ENCODE measurements around the gene MIP.
A peak's percentile ranks its signal among the peaks of the same experiment; 100 is the strongest.
"Not testable (repeated sequence)": the region's sequence is repeated elsewhere in the genome, so short reads cannot be mapped to it uniquely, and the experiment has no call there.

The MIP gene

DNA sequence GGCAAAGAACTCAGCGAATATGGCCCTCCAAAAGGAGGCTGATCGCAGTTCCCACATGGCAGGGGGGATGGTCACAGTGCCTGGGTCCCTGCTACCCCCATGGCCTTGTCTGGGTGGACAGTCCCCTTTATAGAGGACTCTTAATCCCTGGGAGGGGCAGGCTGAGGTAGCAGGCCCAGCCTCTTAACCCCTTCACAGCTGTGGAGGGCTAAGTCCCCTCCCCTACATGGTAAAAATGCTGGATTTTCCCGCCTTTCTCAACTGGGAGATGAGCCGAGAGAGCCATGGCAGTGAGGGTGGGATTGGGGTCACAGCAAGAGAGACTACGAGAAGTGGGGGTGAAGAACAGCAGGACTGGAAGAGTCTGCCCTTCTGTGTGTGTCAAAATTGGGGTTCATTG is at the start of gene MIP:
Gene MIP, minus strand, starts transcription at position 101 of the 400 bp plus-strand sequence. Its CDS starts 44 bp downstream, at position 57.
- DNase-seq (ENCODE audit: low read depth): no peak

DNA sequence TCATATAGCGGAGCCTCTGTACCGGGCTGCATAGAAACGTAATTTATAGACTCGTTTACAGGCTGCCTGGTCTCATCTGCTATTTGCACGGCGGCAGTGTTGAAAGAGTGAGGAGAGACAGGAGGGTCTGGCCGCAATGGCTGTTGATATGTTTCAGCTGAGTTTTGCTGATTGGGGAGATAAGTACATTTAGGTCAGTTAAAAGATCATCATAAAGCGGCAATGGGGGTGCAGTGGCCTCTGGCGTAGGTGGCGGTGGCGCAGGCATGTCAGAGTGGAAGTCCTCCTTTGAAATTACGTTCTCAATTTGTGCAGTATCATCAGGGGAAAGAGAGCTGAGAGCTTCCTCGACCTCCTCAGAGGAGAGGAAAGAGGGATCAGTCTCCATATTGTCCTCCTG is 45.4 kb upstream of the MIP start:
- DNase-seq (ENCODE audit: low read depth): not testable (repeated sequence)

GRCh38 chr12:56499452-56499851 is 45.0 kb upstream of the MIP start:
- DNase-seq (ENCODE audit: low read depth): not testable (repeated sequence)

GRCh38 chr12:56498126-56498902 is 43.9 kb upstream of the MIP start:
- DNase-seq (ENCODE audit: low read depth): not testable (repeated sequence)

DNA sequence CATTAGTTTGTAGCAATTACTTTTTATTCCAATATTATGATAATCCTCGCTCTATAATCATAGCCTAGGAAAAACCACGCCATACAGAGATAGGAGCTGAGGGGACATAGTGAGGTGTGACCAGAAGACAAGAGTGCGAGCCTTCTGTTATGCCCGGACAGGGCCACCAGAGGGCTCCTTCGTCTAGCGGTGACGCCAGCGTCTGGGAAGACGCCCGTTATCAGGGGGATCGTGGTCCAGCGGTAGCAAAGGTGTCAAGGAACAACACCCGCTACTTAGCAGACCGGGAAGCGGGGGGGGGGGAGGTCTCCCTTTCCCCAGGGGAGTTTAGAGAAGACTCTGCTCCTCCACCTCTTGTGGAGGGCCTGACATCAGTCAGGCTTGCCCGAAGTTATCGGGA is 42.2 kb upstream of the MIP start:
- DNase-seq (ENCODE audit: low read depth): peak; percentile 48

DNA sequence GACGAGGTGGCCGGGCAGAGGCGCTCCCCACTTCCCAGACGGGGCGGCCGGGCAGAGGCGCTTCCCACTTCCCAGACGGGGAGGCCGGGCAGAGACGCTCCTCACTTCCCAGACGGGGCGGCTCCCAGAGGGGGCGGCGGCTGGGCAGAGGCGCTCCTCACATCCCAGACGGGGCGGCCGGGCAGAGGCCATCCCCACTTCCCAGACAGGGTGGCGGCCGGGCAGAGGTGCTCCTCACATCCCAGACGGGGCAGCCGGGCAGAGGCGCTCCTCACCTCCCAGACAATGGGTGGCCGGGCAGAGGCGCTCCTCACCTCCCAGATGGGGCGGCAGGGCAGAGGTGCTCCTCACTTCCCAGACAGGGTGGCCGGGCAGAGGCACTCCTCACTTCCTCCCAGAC is 40.0 kb upstream of the MIP start:
- DNase-seq (ENCODE audit: low read depth): not testable (repeated sequence)

GRCh38 chr12:56494106-56494415 is 39.6 kb upstream of the MIP start:
- DNase-seq (ENCODE audit: low read depth): not testable (repeated sequence)

DNA sequence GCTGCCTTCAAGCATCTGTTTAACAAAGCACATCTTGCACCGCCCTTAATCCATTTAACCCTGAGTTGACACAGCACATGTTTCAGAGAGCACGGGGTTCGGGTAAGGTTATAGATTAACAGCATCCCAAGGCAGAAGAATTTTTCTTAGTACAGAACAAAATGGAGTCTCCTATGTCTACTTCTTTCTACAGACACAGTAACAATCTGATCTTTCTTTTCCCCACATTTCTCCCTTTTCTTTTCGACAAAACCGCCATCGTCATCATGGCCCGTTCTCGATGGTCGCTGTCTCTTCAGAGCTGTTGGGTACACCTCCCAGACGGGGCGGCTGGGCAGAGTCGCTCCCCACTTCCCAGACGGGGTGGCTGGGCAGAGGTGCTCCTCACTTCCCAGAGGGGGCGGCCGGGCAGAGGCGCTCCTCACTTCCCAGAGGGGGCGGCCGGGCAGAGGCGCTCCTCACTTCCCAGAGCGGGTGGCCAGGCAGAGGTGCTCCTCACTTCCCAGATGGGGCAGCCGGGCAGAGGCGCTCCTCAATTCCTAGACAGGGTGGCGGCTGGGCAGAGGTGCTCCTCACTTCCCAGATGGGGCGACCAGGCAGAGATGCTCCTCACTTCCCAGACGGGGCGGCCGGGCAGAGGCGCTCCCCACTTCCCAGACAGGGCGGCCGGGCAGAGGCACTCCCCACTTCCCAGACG is 39.1 kb upstream of the MIP start:
- DNase-seq (ENCODE audit: low read depth): not testable (repeated sequence)

- no peak for DNase-seq (ENCODE audit: low read depth)
These were observed 35.9 kb upstream of the MIP start for GRCh38 chr12:56490360-56490759.

DNA sequence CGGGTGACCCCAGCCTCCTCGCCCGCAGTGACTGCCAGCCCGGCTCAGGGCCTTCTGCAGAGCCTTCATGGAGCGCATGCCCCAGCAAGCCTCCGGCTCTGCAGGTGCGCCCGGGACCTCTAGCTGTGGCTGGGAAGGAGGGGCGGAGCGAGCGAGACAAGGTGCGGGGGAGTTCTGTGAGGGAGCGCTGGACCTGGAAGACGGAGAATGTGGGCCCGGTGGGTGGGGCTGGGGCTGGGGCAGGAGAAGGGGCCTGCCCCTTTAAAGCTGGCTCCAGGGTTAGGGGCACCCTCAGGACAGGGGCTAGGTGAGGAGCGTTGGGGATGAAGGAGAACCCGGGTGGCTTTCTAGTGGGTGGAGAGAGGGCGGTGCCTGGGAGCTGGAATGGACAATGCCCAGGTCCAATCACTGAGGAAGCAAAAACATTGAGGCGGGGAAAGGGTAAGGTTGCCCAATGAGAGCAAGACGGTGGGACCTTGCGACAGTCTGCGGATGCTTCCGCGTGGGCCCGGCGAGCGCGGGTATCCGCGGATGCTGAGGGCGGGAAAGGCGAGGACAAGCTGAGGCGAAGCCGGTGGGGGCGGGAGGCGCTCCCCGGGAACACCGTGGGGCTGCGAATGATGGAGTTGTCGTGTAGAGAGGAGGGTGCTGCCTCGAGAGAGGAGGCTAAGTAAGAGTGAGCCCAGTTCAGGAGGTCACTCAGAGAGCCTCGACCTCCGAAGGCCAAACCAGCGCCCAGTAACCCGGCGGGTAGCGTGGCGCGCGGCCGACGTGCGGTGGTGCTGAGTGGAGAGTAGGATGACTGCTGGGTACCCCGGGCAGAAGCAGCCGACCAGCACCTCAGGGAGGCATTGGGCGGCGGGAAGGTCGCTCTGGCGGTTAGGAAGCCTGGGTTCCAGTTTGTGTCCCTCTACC is 33.8 kb upstream of the MIP start, which contains the start of gene GLS2:
Gene GLS2, minus strand, starts transcription at position 121 of the 915 bp plus-strand sequence. Its CDS starts 43 bp downstream, at position 78.
- DNase-seq (ENCODE audit: low read depth): peak; percentile 58

DNA sequence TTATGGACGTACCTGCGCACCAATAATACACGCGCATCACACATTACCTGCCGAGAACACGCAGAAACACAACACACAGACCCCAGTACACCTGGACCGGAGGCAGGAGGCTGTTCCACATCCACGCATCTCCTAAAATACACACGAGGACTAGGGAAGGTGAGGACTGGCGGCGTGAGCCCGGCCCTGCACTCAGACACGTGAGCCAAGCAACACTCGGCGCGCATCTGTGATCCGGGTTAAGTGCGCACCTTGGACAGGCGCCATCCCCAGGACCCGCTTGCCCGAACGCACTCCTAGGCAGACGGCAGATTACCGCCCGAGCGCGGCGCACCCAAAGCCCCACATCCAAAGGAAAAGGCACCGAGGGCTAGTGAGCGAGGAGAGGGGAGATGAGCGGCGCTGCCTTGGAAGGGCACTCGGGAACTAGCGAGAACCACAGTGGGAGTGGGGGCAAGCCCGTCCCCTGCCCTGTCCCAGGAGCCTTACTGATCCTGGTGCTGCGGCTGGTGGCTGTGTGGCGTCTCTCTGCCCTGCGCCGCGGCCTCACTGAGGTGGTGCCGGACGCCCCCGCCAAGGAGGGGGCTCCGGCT is 33.1 kb upstream of the MIP start:
- DNase-seq (ENCODE audit: low read depth): peak; percentile 6

GRCh38 chr12:56486694-56487093 is 32.2 kb upstream of the MIP start:
- DNase-seq (ENCODE audit: low read depth): no peak

GRCh38 chr12:56484566-56484965 is 30.1 kb upstream of the MIP start:
- no peak for DNase-seq (ENCODE audit: low read depth)

- DNase-seq (ENCODE audit: low read depth): no peak
These were observed 25.2 kb upstream of the MIP start for GRCh38 chr12:56479625-56480024.

GRCh38 chr12:56477521-56478225 is 23.2 kb upstream of the MIP start:
- no peak for DNase-seq (ENCODE audit: low read depth)

- DNase-seq (ENCODE audit: low read depth): no peak
These were observed 22.5 kb upstream of the MIP start for GRCh38 chr12:56476972-56477432.

DNA sequence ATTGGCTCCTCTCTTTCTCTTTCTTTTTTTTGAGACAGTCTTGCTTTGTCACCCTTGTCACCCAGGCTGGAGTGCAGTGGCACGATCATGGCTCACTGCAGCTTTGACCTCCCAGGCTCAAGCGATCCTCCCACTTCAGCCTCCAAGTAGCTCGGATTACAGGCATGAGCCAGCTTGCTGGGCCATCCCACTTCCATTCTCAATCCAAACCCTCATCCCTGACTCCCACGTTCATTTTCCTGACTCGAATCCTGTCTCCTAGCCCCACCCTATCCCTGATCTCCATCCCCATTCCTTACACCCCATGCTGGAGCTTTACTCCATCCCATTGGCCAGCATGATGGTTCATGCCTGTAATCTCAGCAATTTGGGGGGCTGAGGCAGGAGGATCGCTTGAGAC is 21.7 kb upstream of the MIP start:
- DNase-seq (ENCODE audit: low read depth): no peak

DNA sequence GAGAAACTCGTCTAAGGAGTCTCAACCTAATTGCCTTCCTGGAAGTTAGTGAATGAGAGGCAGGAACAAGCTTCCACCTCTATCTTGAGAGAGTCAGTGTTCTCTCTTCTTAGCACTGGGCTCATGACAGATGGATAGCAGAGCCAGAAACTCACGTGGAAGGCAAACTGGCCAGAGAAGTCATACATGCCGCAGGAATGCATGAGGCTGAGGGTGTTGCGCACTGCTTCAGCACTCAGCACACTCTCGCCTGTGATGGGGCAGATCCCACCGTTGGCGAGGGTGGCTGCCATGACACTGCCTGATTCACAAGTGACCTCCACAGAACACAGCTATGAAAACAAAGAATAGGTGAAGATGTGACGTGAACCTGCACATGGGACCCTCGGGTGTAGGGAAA is 19.9 kb upstream of the MIP start:
- DNase-seq (ENCODE audit: low read depth): no peak

DNA sequence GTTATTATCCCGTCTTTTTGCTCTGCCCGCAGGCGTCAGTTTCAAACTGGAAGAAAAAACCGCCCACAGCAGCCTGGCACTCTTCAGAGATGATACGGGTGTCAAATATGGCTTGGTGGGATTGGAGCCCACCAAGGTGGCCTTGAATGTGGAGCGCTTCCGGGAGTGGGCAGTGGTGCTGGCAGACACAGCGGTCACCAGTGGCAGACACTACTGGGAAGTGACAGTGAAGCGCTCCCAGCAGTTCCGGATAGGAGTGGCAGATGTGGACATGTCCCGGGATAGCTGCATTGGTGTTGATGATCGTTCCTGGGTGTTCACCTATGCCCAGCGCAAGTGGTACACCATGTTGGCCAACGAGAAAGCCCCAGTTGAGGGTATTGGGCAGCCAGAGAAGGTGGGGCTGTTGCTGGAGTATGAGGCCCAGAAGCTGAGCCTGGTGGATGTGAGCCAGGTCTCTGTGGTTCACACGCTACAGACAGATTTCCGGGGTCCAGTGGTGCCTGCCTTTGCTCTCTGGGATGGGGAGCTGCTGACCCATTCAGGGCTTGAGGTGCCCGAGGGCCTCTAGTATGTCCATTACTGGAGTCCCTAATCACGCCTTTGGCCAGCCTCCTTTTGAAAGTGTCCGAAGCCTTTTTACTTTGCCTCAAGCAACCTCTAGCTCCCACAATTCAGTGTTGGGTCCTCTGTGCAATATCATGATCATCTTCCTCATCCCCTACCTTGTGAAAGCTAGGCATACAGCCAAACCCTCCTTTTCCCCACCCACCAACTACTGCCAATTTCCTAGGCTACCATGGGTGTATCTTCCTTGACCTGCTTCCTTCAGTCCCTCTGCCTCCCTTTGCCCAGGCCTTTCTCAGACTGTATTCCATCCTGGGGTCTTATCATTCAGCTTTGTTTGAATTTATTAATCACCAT is 14.8 kb upstream of the MIP start:
- no peak for DNase-seq (ENCODE audit: low read depth)

Data from activated T-cell treated with anti-CD3 and anti-CD28 coated beads for 1 hour (primary cell).